Cardiac septum (tissue), 1 donor: ENCODE results near the gene AGT. TPM values are rescaled to one million over a fixed set of nuclear protein-coding genes. Genes with fewer than 3 reads are reported as not detected.

Experiments used
- DNase-seq: peaks from one replicate; pipeline ENCODE4 v3.0.0-alpha.2; 2020; ENCODE audit warnings: low spot score
- intact Hi-C: fragments of 100-400 bp; cut with DNase I; formaldehyde crosslinking; loops from one replicate; pipeline ENCODE4 v1.14.0; 2022
- long read RNA-seq: library from polyadenylated mRNA; unstranded; transcript quantifications from one replicate; pipeline ENCODE4 v2.0.0, GENCODE V29; 2021
- total RNA-seq: library from RNA; stranded (reverse); fragmentation: NEBNext Ultra II Directional; extraction: Animal tissue kit (Norgen Biotek cat#: 25700); gene quantifications from one replicate; pipeline ENCODE4 v1.2.1, GENCODE V29; 2021
- donor health status: DM: no; HTN: no; CAD: no.

Gene AGT
- 71.0 TPM for total RNA-seq
- long read RNA-seq, transcript AGT-201 (5 exons, 2,291 nt), result major isoform, 89 of 139 reads
- long read RNA-seq, partial matches to known transcripts, result 35 of 139 reads
- long read RNA-seq, other reads (novel, unspliced or antisense), result 15 of 139 reads

- intact Hi-C loops, result loop anchor here (5.0 kb wide), 2 partner anchors 38 to 58 kb away; no protein-coding TSS in a partner anchor
- DNase-seq, result peak; percentile 90
Measured at GRCh38 chr1:230713915-230714764, at the start of gene AGT. AGT (minus strand) TSS chr1:230714122; CDS start chr1:230710823, 3,299 bp downstream.

GRCh38 chr1:230761443-230762167 lies 47.7 kb upstream of the AGT start:
- intact Hi-C loops, result no loop called here
- no peak for DNase-seq

GRCh38 chr1:230760360-230760827 lies 46.5 kb upstream of the AGT start:
- no peak for DNase-seq
- intact Hi-C loops, result no loop called here

GRCh38 chr1:230759369-230760065 lies 45.6 kb upstream of the AGT start:
- no peak for DNase-seq
- intact Hi-C loops, result no loop called here

- intact Hi-C loops, result no loop called here
- DNase-seq, result no peak
Measured at GRCh38 chr1:230758709-230759368, 44.9 kb upstream of the AGT start.

GRCh38 chr1:230757856-230758708 lies 44.2 kb upstream of the AGT start:
- no peak for DNase-seq
- intact Hi-C loops, result no loop called here

- intact Hi-C loops, result loop anchor here (2.0 to 5.0 kb wide), 2 partner anchors 14 to 42 kb away; partner anchors contain the start of gene AGT
- DNase-seq, result peak; percentile 82
Measured at GRCh38 chr1:230754796-230755195, 40.9 kb upstream of the AGT start.

GRCh38 chr1:230753586-230754251 lies 39.8 kb upstream of the AGT start:
- intact Hi-C loops, result loop anchor here (2.0 to 5.0 kb wide), 2 partner anchors 15 to 41 kb away; partner anchors contain the start of gene AGT
- DNase-seq, result no peak

- intact Hi-C loops, result loop anchor here (5.0 kb wide), 1 partner anchor 41 kb away; the partner anchor contains the start of gene AGT
Measured at GRCh38 chr1:230753191-230753585, 39.3 kb upstream of the AGT start.

GRCh38 chr1:230752407-230752806 lies 38.5 kb upstream of the AGT start:
- no peak for DNase-seq
- intact Hi-C loops, result loop anchor here (5.0 kb wide), 1 partner anchor 40 kb away; the partner anchor contains the start of gene AGT

More at GRCh38 chr1:230753191-230753585, 39.3 kb upstream of the AGT start:
- DNase-seq, result no peak

- no peak for DNase-seq
- intact Hi-C loops, result loop anchor here (5.0 kb wide), 1 partner anchor 39 kb away; the partner anchor contains the start of gene AGT
Measured at GRCh38 chr1:230750986-230751625, 37.2 kb upstream of the AGT start.

GRCh38 chr1:230750576-230750975 lies 36.7 kb upstream of the AGT start:
- no peak for DNase-seq
- intact Hi-C loops, result loop anchor here (5.0 kb wide), 1 partner anchor 38 kb away; the partner anchor contains the start of gene AGT

- intact Hi-C loops, result loop anchor here (5.0 kb wide), 1 partner anchor 37 kb away; the partner anchor contains the start of gene AGT
- no peak for DNase-seq
Measured at GRCh38 chr1:230749635-230750034, 35.7 kb upstream of the AGT start.

GRCh38 chr1:230749150-230749549 lies 35.2 kb upstream of the AGT start:
- DNase-seq, result no peak
- intact Hi-C loops, result no loop called here

GRCh38 chr1:230747890-230748800 lies 34.2 kb upstream of the AGT start:
- DNase-seq, result no peak
- intact Hi-C loops, result no loop called here
